ENCODE data around the gene KDM5A.
"Not testable (repeated sequence)": the region's sequence is repeated elsewhere in the genome, so short reads cannot be mapped to it uniquely, and the experiment has no call there.

Gene KDM5A
- 209 to 268 reads per million in 2 donors for total RNA-seq

- DNase-seq, result peak; percentile 80 to 97 (median 84)
Observed at GRCh38 chr12:389142-390096, at the start of gene KDM5A. TSS of gene KDM5A (minus strand) at chr12:389320. CDS start at chr12:389091, 229 bp downstream.

DNA sequence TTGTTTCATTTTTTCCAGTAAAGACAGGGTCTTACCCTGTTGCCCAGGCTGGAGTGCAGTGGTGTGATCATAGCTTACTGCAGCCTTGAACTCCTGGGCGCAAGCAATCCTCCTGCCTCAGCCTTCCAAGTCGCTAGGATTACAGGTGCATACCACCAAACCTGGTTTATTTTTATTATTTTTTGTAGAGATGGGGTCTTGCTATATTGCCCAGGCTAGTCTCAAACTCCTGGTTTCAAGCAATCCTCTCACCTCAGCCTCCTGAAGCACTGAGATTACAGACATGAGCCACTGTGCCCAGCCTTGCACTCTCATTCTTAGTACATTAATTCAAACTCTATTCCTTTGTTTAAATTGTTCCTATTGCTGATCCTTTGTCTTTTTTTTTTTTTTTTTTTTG, 46.6 kb upstream of the KDM5A start:
- not testable (repeated sequence) for DNase-seq

DNA sequence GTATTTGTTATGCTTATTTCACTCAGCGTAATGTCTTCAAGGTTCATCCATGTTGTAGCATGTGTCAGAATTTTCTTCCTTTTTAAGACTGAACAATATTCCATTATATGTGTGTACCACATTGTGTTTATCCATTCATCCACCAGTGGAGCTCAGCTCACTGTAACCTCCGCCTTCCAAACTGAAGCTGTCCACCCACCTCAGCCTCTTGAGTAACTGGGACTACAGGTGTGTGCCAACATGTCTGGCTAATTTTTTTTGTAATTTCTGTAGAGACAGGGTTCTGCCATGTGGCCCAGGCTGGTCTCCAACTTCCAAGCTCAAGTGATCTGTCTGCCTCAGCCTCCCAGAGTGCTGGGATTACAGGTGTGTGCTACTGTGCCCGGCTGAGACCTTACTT, 33.4 kb upstream of the KDM5A start:
- no peak for DNase-seq

DNA sequence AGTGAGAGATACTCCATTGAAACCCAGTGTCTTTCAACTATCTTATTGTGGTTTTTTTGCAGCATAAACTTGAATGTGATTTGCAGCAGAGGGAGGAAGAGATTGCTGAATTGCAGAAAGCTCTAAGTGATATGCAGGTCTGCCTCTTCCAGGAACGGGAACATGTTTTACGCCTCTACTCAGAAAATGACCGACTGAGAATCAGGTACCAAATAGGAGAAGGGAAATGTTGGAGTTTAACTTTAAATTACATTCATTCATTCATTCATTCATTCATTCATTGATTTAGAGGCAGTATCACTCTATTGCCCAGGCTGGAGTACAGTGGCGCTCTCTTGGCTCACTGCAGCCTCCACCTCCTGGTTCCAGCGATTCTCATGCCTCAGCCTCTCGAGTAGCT, 29.3 kb upstream of the KDM5A start:
- no peak for DNase-seq

GRCh38 chr12:414859-415258, 25.7 kb upstream of the KDM5A start:
- peak in 1 of 5 experiments; percentile 7 for DNase-seq

GRCh38 chr12:402029-402389, 12.9 kb upstream of the KDM5A start:
- peak in 1 of 5 experiments; percentile 44 for DNase-seq

DNA sequence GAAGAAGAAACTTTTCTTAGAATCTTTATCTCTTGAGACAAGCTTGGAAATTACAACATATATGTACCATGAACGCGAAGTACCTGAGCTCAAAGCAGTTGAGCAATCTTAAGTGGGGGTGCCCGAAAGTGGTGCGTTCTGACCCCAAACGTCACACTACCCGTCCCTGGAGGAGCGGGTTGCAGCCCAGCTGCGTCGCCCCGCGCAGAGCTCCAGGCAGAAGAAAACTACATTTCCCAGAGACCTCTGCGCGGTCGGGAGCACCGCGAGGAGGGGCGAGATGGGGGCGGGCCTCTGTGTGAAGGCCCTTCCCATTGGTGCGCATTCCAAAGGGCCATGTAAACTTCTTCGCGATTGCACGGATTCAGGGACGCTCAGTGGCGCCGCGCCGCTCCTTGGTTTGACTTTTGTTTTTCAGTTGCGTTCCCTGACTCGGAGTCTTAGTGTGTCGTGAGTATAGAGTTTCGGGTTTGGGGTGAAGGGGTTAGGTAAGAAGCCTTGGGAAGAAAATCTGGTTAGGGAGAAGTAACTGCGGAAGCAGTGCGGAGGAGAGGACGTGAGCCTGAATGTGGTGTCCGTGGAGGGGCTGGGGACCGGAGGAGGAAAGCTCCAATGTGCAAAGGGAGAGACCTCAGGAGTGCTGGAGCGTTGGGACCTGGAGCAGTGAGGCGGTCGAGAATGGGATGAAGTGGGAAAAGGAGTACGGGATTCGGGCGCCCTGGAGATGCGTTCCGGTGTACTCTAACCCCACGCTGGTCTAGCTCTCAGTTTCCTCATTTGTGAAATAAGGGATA, 12.3 kb upstream of the KDM5A start, which contains the start of gene CCDC77:
CCDC77 (plus strand) TSS at position 410 of the 794 bp plus-strand sequence. CDS start 7,740 bp downstream, outside the sequence.
- DNase-seq, result peak; percentile 75 to 96 (median 87)

DNA sequence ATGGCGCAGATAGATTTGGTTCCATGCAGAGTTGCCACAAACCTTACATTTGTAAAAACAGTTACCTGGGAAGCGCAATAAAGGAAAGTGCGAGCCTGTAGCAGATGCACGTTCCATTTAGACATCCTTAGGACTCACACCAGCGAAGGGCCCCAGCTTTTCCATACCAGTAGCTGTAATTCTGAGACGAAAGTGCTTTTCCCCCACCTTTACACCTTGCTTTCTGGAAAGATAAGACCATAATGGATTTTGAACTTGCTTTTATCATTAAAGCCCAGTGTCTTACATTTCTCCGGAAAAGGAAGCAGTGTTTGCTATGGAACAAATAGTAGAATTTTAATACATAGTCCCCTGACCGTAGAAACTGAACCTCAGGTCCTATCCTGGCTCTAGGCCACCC, 11.7 kb upstream of the KDM5A start:
- no peak for DNase-seq

GRCh38 chr12:388541-389141, 479 bp downstream of the KDM5A start:
- peak; percentile 9 to 78 (median 41) for DNase-seq

DNA sequence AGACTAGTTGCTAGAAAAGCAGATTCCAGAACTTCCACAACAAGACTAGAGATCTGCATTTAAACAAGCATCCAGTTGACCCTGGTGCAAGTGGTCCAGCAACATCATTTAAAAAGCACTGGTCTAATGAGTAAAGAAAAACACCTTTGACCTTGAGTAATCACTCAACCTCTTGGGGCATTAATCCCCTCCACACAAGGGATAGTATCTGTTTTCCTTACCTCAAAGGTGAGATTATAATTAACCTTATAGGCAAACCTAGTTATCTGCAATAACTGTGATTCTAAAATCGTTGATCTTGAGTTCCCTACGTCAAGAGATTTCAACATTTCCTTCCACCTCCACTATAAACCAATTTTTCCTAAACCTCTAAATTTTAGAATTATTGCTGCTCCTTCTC, 1.1 kb downstream of the KDM5A start:
- no peak for DNase-seq

GRCh38 chr12:386651-387050, 2.5 kb downstream of the KDM5A start:
- DNase-seq, result no peak

- DNase-seq, result not testable (repeated sequence)
Observed at GRCh38 chr12:370739-371485, 18.2 kb downstream of the KDM5A start.

DNA sequence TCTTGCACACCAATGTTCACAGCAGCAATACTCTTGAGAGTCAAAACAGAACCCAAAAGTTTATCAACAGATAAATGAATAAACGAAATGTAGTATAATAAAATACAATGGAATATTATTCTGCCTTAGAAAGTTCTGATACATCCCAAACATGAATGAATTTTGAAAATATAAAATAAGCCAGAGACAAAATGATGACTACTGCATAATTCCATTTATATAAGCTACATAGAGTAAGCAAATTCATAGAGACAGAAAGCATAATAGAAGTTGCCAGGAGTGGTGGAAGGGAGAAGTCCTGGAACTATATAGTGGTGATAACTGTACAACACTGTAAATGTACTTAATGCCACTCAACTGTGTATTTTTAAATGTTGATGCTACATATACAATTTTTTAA, 21.1 kb downstream of the KDM5A start:
- no peak for DNase-seq

- no peak for DNase-seq
Observed at GRCh38 chr12:366820-367219, 22.3 kb downstream of the KDM5A start.

- no peak for DNase-seq
Observed at GRCh38 chr12:359091-359490, 30.0 kb downstream of the KDM5A start.

GRCh38 chr12:356276-356988, 32.7 kb downstream of the KDM5A start:
- DNase-seq, result no peak

DNA sequence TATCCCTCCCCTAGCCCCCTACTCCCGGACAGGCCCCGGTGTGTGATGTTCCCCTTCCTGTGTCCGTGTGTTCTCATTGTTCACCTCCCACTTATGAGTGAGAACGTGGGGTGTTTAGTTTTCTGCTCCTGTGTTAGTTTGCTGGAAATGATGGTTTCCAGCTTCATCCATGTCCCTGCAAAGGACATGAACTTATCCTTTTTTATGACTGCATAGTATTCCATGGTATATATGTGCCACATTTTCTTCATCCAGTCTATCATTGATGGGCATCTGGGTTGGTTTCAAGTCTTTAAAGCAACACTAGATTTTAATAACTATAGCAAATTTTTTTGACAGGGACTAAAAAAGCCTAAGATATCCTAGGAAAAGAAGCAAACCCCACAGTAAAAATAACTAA, 37.9 kb downstream of the KDM5A start:
- DNase-seq, result not testable (repeated sequence)

- DNase-seq, result not testable (repeated sequence)
Observed at GRCh38 chr12:349625-350024, 39.5 kb downstream of the KDM5A start.

- peak in 1 of 5 experiments; percentile 2 for DNase-seq
Observed at GRCh38 chr12:343036-343435, 46.1 kb downstream of the KDM5A start.

DNA sequence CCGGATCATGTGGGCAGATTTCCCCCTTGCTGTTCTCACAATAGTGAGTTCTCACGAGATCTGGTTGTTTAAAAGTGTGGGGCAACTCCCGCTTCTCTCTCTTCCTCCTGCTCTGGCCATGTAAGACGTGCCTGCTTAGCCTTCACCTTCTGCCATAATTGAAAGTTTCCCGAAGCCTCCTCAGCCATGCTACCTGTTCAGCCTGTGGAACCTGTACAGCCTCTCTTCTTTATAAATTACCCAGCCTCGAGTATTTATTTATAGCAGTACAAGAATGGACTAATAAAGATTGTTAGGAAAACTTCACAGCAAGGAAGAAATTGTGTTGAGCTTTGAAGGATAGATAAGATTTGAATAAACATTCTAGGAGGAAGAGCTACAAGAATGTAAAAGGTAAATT, 52.1 kb downstream of the KDM5A start:
- DNase-seq, result no peak

GRCh38 chr12:334125-334524, 55.0 kb downstream of the KDM5A start:
- no peak for DNase-seq
